ENCODE measurements around the gene MAP2K3.

DNA sequence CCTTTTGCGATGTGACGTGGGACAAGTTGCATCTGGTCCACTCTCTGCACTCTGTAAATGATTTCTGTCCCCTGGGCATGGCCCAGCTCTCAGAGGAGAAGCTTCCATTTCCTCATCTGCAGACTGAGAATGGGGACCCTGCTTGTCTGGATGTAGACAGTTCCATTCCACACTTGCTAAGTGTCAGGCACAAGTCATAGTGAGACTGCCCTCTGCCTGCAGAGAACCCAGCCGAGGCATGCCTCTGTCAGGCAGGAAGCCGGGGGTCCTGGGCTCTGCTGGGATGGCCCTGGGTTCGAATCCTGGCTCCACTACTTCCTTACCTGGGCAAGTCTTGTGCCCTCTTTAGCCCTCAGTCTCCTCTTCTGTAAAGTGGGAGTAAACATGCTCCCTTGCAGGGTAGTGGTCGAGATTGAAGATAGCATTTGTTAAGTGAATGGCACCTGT is 4.1 kb downstream of the MAP2K3 start:
- TF ChIP-seq, protein P1, sequence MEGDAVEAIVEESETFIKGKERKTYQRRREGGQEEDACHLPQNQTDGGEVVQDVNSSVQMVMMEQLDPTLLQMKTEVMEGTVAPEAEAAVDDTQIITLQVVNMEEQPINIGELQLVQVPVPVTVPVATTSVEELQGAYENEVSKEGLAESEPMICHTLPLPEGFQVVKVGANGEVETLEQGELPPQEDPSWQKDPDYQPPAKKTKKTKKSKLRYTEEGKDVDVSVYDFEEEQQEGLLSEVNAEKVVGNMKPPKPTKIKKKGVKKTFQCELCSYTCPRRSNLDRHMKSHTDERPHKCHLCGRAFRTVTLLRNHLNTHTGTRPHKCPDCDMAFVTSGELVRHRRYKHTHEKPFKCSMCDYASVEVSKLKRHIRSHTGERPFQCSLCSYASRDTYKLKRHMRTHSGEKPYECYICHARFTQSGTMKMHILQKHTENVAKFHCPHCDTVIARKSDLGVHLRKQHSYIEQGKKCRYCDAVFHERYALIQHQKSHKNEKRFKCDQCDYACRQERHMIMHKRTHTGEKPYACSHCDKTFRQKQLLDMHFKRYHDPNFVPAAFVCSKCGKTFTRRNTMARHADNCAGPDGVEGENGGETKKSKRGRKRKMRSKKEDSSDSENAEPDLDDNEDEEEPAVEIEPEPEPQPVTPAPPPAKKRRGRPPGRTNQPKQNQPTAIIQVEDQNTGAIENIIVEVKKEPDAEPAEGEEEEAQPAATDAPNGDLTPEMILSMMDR (IDR thresholded peaks at IDR 0.05), result no peak
- TF ChIP-seq EZH2 (IDR thresholded peaks at IDR 0.05), result no peak
